Activated CD4-positive, alpha-beta T cell treated with anti-CD3 and anti-CD28 coated beads, Interleukin-2, Interleukin-4, amounts not matched to agents 100 ng/mL and 50 ng/mL, durations not matched to agents 16 hours and 8 hours (primary cell): ENCODE measurements around the gene HES6.

Experiments
- DNase-seq: peaks from one replicate; pipeline ENCODE4 v3.0.0-alpha.2; 2020; ENCODE audit warnings: low spot score

HES6 gene

GRCh38 chr2:238254095-238254723 lies 14.4 kb upstream of the HES6 start:
- no peak for DNase-seq

GRCh38 chr2:238252766-238253630 lies 13.2 kb upstream of the HES6 start:
- DNase-seq: no peak

GRCh38 chr2:238251986-238252385 lies 12.1 kb upstream of the HES6 start:
- no peak for DNase-seq

GRCh38 chr2:238251331-238251730 lies 11.5 kb upstream of the HES6 start:
- no peak for DNase-seq

GRCh38 chr2:238250896-238251295 lies 11.1 kb upstream of the HES6 start:
- DNase-seq: no peak

- no peak for DNase-seq
Observed at GRCh38 chr2:238247841-238248453, 8.1 kb upstream of the HES6 start.

GRCh38 chr2:238247002-238247822 lies 7.4 kb upstream of the HES6 start:
- DNase-seq: no peak

GRCh38 chr2:238244151-238244550 lies 4.3 kb upstream of the HES6 start:
- no peak for DNase-seq

- DNase-seq: no peak
Observed at GRCh38 chr2:238243496-238244076, 3.7 kb upstream of the HES6 start.

- no peak for DNase-seq
Observed at GRCh38 chr2:238242731-238243495, 3.1 kb upstream of the HES6 start.

- no peak for DNase-seq
Observed at GRCh38 chr2:238241970-238242369, 2.1 kb upstream of the HES6 start.

GRCh38 chr2:238240757-238241711 lies 1.2 kb upstream of the HES6 start:
- no peak for DNase-seq

GRCh38 chr2:238239543-238239862 lies 335 bp downstream of the HES6 start:
- no peak for DNase-seq

- DNase-seq: no peak
Observed at GRCh38 chr2:238238766-238239542, 884 bp downstream of the HES6 start.

GRCh38 chr2:238238311-238238765 lies 1.5 kb downstream of the HES6 start:
- DNase-seq: no peak

- no peak for DNase-seq
Observed at GRCh38 chr2:238237431-238238135, 2.3 kb downstream of the HES6 start.

- no peak for DNase-seq
Observed at GRCh38 chr2:238236571-238236970, 3.3 kb downstream of the HES6 start.

- no peak for DNase-seq
Observed at GRCh38 chr2:238235856-238236255, 4.0 kb downstream of the HES6 start.

- no peak for DNase-seq
Observed at GRCh38 chr2:238235331-238235732, 4.5 kb downstream of the HES6 start.
